ENCODE results near the gene RPS6KA1. TPM values are rescaled to one million over a fixed set of nuclear protein-coding genes. Genes with fewer than 3 reads are reported as not detected.
A peak's percentile ranks its signal among the peaks of the same experiment; 100 is the strongest.

Gene RPS6KA1
- total RNA-seq, 1 donor from 2014 or later = 26.8 TPM

Small RNAs within 50 kb of the gene (microRNA-seq; reads per million reads assigned to microRNA genes)
- 4.7 reads per million, percentile 10 among the genes with 10 or more reads in this experiment for gene MIR1976

Other genes with a start within 250 kb of the RPS6KA1 start
- gene SH3BGRL3, start 249.7 kb upstream of the RPS6KA1 start, total RNA-seq = 106 TPM
- 23.1 TPM for gene UBXN11, start 223.1 kb upstream of the RPS6KA1 start, total RNA-seq
- 13.2 TPM for gene CD52, start 211.8 kb upstream of the RPS6KA1 start, total RNA-seq
- not detected for gene CRYBG2, start 175.6 kb upstream of the RPS6KA1 start, total RNA-seq
- gene ZNF683, start 157.0 kb upstream of the RPS6KA1 start, total RNA-seq = 0.31 TPM
- not detected for gene LIN28A, start 118.9 kb upstream of the RPS6KA1 start, total RNA-seq
- 42.2 TPM for gene DHDDS, start 97.4 kb upstream of the RPS6KA1 start, total RNA-seq
- 199 TPM for gene HMGN2, start 57.3 kb upstream of the RPS6KA1 start, total RNA-seq
- 83.8 TPM for gene ARID1A, start 166.3 kb downstream of the RPS6KA1 start, total RNA-seq